Omental fat pad (tissue), 4 donors: ENCODE measurements around the gene CERK. TPM values are rescaled to one million over a fixed set of nuclear protein-coding genes. Genes with fewer than 3 reads are reported as not detected.

Source experiments
- ATAC-seq: fragments of 150-250 bp; one replicate; pipeline ENCODE4 v1.9.1; 2016; ENCODE audit warnings: mild to moderate bottlenecking, moderate library complexity; ENCODE audit not compliant: low FRiP score
- DNase-seq: peaks from one replicate; pipeline ENCODE4 v3.0.0-alpha.2; 2019; ENCODE audit warnings: low spot score
- CTCF ChIP-seq, 3 donors: fragments of 450-650 bp; IDR thresholded peaks; one replicate each; pipeline ENCODE4 v1.5.1; 2016 to 2017; ENCODE audit warnings: antibody characterized with exemption in 3 of 3, mild to moderate bottlenecking in 3 of 3, moderate library complexity in 2 of 3
- total RNA-seq, 4 donors: library from RNA; depleted of rRNA; stranded (reverse); fragments of >200 nt; gene quantifications; one replicate each; pipeline ENCODE4 v1.1.0, GENCODE V29; 2016

The CERK gene
- total RNA-seq, 4 donors from 2014 or later, result 32.7 to 47.8 (median 39.7) TPM

- DNase-seq, result no peak
- no peak for TF ChIP-seq CTCF (IDR thresholded peaks at IDR 0.05)
- ATAC-seq, result no peak
These were observed 62.6 kb downstream of the CERK start for GRCh38 chr22:46675479-46675878.

- DNase-seq, result no peak
- ATAC-seq, result no peak
- TF ChIP-seq CTCF (IDR thresholded peaks at IDR 0.05), result no peak
These were observed 63.1 kb downstream of the CERK start for GRCh38 chr22:46674906-46675305.

GRCh38 chr22:46674367-46674781, 63.7 kb downstream of the CERK start:
- ATAC-seq (no peak), DNase-seq (peak; percentile 40)
- no peak for TF ChIP-seq CTCF (IDR thresholded peaks at IDR 0.05)

GRCh38 chr22:46673662-46674236, 64.3 kb downstream of the CERK start:
- DNase-seq (no peak), ATAC-seq (no peak)
- no peak for TF ChIP-seq CTCF (IDR thresholded peaks at IDR 0.05)

- DNase-seq (no peak), ATAC-seq (no peak)
- TF ChIP-seq CTCF (IDR thresholded peaks at IDR 0.05), result no peak
These were observed 64.8 kb downstream of the CERK start for GRCh38 chr22:46673205-46673604.

- no peak for ATAC-seq
- no peak for DNase-seq
- no peak for TF ChIP-seq CTCF (IDR thresholded peaks at IDR 0.05)
These were observed 65.3 kb downstream of the CERK start for GRCh38 chr22:46672731-46673130.

- ATAC-seq, result no peak
- no peak for TF ChIP-seq CTCF (IDR thresholded peaks at IDR 0.05)
- no peak for DNase-seq
These were observed 66.1 kb downstream of the CERK start for GRCh38 chr22:46671824-46672432.
